Midbrain (tissue), 1 donor: Measurements from ENCODE around the gene NELFB.

Experiments
- DNase-seq: peaks from one replicate; lab custom pipeline; 2025; lab: John Stamatoyannopoulos, UW

The NELFB gene

DNA sequence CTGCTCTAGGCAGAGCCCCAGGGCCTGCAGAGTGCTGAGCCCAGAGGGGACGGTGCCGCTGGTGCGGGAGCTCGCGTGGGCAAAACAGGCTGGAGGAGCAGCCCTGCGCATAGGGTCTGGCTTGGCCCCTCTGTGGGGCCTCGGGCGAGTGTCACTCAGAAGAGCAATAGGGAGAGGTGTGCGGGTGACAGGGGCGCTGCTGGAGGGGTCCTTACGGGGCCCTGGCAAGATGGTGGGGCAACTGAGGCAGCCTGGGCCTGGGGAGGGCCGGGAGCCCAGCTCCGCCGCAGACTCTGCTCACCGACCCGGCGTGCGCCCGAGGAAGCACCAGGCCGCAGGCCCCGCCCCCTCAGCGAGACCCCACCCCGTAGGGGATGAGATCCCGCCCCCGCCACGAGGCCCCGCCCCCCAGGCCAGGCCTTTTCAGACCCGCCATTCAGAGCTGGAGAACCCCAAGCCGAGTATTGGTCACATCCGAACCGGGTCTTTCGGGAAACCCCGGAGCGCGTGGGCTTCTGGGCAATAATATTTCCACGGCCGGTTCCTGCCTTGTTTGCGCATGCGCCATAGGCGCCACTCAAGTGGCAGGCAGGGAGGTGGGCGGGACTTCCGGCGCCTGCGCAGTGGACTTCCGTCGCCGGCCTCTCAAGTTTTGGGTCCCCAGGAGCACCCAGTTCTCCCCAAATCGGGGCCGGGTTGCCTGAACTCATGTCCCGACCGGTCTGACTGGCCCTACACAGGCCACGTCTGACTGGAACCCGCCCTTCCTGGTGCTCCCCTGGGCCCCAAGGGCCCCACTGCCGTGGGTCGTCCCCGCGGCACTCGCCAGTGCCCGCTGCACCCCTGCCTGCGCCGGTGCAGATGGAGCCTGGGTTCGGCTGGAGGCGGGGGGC is 31.8 kb upstream of the NELFB start:
- DNase-seq, result peak; percentile 97

DNA sequence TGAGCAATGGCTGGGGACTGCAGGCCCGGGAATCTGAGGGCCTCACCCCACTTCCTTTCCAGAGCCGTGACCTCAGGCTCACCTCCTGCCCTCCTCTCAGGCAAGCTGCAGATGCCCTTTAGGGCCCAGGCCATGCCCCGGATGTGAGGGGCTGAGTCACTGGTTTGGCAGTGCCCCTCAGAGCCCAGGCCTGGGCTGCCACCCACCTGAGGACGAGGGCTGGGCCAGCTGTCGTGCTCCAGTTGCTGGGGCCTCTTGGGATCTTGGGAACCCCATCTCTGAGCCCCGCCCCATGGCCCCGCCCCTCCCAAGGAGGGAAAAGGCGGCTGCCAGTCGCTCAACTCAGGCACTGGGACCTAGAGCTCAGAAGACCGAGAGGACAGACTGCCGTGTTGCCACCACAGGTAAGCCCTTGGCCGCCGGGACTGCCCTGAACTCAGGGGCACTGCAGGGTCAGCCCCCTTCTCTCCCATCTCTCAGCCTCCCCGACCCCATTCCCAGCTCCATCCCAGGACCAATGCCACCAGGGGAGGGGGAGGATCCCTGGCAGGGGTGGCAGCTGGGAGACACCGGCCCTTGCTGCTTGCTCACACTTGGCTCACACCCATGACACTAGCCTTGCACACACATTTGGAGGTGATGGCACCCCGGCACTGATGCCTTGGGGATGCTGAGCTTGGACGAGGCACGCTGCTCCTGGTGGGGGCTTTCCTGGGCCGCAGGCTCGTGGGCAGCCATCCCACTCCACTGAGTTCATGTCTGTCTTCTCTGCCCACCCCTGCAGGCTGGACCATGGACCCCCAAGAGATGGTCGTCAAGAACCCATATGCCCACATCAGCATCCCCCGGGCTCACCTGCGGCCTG is 30.1 kb upstream of the NELFB start, which contains the start of gene CYSRT1:
TSS of gene CYSRT1 (plus strand) at position 345 of the 865 bp plus-strand sequence. CDS start at position 793, 448 bp downstream.
- DNase-seq, result no peak

DNA sequence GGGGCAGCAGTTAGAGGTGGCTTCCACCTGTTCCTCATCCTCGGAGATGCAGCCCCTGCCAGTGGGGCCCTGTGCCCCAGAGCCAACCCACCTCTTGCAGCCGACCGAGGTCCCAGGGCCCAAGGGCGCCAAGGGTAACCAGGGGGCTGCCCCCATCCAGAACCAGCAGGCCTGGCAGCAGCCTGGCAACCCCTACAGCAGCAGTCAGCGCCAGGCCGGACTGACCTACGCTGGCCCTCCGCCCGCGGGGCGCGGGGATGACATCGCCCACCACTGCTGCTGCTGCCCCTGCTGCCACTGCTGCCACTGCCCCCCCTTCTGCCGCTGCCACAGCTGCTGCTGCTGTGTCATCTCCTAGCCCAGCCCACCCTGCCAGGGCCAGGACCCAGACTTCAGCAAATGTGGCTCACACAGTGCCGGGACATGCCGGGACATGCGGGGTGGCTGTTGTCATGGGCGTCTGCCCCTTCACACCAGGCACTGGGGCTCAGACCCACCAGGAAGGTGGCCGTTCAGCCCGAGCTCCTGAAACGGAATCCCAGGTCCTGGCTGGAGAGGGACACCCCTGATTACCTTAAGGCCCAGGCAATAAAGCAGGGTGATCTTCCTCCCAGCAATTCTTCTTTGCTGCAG is 29.3 kb upstream of the NELFB start:
- DNase-seq, result no peak

DNA sequence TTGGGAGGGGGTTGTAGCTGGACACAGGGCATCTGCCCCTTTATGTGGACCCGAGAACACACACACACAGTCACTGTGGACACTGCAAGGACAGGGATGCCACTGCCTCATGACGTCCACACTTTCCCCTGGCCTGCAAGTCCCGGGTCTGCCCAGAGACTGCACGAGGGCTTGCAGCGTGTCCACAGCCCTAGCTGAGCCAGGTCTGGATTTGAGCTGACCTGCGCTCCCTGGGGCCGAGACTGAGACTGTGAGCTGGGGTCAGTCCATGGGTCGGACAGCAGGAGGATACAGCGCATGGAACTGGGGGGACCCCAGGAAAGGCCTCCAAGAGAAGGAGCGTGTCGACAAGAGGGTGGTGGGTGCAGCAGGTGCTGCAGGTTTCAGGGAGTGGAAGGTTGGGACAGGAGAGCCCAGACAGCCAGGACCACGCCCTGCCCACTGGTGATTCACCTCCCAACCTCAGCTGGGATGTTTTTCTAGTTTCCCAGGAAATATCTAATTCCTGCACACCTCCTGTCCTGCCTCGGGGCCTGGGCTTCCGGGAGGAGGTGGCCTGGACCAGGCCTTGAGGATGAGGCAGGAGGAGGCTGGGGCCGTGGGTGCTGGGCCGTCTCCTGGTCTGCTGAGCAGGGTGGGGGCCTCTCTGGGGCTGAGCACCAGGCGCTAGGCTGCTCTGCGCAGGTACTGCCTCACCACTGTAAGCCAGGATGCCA is 28.6 kb upstream of the NELFB start:
- no peak for DNase-seq

DNA sequence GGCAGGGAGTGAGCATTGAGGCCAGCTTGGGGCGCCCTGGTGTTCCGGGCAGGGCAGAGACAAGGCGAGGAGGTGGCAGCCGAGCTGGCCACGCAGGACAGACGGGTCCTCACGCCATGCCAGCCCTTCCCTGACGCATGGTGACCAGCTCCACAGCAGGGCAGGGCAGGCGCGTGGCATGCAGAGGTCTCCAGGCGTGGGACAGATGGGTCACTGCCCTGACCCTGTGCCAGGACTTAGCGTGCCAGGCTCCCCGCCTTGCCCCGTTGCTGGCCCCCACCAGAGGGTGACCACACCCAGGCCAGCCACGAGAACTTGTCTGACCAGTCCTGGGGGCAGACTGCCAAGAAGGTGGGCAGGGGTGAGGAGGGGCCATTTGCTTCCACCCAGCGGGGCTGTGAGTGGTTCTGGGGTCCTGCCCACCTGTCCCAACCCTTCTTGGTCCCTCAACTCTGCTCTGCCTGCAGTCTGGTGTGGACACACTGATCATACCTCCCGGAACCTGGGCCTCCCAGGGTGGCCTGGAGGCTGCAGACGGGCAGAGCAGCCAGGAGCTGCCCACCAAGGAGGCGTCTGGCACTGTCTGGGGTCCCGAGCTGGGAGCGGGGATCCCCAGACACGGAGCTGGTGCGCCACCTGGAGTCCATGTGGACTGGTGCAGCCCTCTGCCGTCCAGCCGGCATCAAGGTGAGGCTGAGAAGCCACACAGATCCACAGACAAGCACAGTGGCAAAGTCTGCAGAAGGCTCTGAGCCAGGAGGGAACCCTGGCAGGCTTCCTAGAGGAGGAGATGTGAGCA is 27.9 kb upstream of the NELFB start, which contains the start of gene RNF224:
TSS of gene RNF224 (plus strand) at position 449 of the 799 bp plus-strand sequence. CDS start 834 bp downstream, outside the sequence.
- peak; percentile 62 for DNase-seq

DNA sequence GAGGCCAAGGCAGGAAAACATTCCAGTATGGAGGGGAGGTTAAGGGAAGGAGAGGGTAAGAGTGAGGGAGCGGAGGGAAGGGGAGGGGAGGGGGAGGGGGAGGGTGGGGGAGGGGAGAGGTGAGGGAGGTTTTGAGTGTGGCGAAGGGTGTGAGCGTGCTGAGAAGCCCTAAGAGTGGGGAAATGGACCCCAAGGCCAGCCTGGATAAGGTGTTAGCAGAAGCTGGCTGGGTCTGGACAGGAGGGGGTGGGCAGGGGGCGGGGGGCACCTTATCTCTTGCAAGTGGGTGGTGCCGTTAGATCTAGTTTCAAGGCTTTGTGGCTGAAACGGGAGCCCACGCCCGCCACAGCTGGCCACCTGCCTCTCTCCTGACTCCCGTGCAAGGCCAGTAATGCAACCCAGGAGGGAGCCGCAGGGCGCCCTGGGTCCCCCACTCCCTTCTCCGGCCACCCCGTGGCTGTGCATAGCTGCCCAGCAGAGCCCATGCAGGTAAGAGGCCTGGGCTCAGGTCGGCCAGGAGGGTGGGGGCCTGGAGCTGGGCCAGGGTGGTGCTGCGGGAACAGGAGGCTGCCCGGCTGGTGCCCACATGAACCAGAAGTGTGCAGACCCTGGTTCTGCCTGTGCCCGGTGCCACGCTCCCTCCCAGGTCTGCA is 27.1 kb upstream of the NELFB start:
- DNase-seq, result no peak

DNA sequence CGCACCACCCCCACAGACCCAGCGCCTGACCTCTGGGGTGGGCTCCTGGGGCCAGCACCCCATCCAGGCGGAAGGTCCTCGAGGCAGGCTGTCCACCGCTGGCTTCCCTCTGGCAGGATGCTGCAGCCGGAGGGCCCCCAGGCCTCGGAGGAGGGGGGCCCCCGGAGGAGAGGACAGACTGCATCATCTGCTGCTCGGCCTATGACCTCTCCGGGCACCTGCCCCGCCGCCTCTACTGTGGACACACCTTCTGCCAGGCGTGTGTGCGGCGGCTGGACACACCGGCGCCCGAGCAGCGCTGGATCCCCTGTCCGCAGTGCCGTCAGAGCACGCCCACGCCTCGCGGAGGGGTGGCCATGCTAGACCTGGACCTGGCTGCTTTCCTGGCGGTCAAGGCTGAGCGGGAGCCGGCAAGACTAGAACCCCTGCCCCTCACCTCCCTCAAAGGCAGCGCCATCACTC is 26.6 kb upstream of the NELFB start:
- DNase-seq, result no peak

DNA sequence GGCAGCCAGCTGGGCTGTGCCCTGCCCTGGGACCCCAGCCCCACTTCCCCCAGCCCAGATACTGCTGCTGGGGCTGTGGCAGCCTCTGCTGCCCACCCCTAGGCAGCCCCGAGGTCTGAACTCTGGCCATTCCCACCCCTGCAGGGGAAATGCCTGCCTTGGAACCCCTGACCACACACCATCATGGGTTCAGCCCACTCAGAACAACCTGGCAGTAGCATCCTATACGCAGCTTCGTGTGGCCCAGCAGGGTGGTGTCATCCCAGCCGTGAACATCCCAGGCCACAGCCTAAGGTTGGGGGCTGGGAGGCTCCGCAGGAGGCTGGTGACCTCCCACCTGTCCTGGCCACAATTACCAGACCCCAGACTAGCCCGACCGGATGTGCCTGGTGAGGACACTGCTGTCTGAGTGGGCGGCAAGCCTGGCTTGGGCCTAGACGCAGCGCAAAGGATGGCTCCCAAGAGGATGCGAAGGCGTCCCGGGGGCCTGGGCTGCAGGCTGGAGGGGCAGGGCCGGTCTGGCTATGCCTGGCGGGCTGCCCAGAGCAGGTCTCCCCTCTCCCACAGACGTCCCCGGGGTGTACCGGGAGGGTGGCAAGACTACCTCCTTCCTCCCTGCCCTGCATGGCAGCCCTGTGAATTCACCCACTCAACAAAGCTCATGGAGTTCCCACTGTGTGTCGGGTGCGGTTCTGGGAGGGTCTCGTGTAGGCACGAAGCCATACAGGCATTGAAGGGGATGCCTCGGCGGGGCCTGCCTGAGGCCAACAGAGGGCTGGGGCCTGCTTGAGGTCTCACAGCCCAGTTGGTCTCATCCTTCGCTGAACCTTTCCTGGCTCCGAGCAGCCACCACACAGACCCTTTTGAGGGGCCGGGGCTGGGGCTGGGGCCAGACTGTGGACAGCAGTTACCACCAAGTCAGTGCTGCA is 25.9 kb upstream of the NELFB start:
- no peak for DNase-seq

DNA sequence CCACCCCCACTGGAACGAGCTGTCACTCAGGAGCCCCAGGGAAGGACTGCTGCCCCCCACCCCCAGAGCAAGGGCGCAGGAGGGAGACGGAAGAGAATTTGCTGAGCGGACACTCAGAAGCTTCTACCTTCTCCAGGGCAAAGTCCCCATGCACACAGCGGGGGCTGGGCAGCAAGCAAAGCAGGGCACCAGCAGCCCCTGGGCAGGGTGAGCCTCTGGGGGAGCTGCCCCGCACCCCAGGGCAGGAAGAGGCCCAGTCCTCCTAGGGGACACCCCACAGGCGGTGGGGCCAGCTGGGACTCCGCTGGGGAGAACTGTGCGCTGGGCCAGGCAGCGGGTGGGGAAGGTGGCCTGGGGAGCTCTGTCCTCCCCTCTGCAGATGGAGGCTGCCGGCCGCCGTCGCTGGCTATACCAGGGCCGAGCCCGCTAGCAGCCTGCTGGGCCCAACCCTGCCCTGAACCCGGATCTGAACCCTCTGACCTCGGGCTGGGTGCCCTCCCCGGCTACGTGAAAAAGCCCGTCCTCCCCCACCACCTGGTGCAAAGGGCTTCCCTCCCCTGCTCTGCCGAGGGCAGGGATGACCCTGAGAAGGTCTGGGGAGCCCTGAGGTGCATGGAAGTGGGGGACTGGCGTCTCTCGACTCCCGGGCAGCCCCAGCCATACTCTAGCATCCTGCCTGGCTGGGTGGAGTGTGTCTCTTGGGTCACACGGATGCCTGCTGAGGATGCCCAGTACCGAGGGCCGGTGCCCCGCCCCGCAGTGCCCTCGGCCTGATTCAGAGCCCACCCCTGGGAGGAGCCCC is 25.0 kb upstream of the NELFB start:
- no peak for DNase-seq

DNA sequence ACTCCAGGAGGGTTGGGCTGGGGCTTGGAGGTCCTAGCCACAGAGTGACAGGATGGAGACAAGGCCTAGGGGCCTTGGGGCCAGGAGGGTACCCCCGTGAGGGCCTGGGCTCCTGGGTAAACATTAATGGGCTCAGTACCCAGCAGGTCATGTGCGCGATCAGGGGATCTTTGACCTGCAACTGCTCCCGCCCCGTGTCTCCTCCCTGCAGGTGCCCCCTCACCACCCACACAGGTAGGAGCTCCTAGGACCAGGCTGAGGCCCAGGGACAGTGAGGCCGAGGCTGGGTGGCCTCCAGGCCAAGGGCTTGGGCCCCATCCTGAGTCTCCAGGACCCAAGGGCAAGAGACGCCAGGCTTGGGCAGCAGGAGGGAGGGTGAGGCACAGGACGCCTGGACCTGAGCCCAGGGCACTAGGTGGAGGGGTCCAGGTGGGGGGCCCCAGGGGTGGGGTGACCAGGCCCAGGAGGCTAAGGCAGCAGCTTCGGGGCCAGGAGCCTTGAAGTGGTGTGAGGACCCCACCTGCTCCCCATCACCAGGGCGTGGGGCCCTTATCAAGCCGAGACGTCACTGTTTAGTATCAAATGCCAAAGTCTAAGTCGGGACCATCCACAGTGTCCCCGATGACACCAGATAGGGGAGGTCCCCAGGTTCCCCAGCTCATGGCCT is 24.3 kb upstream of the NELFB start, which contains the start of gene SLC34A3:
TSS of gene SLC34A3 (plus strand) at position 197 of the 667 bp plus-strand sequence. CDS start 802 bp downstream, outside the sequence.
- DNase-seq, result no peak

DNA sequence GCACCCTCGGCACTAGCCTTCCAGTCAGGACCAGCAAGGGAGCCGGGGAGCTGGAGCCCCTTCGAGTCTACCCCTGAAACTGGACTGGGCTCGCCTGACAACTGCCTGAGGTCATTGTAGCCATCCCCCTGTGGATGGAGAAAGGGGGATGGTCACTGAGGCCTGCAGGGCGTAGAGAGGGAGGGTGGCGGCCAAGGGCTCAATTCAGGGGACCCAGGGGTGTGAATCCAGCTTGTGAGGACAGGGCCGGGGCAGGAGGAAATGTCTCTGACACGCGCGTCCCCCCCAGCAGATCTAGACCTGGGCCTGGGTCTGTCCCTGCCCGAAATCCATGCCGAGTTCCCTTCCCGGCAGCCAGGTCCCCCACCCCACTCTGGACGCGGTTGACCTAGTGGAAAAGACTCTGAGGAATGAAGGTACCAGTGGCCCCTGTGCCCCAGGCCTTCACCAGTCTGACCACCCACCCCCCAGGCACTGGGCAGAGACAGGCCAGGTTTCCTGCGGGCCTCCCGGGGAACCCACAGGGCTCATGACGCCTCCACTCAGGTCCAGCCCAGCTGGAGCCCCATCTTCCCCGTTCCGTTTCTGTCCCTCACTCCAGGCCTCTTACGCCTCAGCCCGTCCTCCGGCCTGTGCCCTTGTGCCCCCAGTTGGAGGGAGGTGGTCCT is 23.6 kb upstream of the NELFB start:
- DNase-seq, result no peak

DNA sequence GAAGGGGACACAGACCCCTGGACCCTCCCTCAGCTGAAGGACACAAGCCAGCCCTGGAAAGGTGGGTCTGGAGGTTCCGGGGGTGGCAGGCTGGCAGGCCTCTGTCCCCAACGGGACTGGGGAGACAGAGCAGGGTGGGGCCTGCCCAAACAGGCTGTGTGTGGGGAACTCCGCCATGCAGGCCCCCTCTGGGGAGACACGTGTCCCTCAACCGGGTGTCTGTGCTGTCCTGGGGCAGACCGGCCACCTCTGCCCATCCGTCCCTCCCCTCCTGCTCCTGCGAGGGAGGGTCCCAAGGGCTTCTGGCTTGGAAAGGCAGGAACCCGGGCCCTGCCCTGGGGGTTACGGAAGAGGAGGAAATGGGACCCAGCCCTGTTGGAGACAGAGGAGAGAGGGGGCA is 23.0 kb upstream of the NELFB start:
- no peak for DNase-seq

DNA sequence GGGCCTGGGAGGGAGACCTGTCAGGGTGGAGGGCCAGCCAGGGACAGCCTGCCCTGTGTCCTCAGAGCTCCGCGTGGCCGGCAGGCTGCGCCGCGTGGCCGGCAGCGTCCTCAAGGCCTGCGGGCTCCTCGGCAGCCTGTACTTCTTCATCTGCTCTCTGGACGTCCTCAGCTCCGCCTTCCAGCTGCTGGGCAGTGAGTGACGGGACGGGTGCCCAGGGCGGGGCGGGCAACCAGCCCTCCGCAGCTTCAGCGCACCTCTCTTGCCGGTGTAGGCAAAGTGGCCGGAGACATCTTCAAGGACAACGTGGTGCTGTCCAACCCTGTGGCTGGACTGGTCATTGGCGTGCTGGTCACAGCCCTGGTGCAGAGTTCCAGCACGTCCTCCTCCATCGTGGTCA is 22.6 kb upstream of the NELFB start:
- no peak for DNase-seq

DNA sequence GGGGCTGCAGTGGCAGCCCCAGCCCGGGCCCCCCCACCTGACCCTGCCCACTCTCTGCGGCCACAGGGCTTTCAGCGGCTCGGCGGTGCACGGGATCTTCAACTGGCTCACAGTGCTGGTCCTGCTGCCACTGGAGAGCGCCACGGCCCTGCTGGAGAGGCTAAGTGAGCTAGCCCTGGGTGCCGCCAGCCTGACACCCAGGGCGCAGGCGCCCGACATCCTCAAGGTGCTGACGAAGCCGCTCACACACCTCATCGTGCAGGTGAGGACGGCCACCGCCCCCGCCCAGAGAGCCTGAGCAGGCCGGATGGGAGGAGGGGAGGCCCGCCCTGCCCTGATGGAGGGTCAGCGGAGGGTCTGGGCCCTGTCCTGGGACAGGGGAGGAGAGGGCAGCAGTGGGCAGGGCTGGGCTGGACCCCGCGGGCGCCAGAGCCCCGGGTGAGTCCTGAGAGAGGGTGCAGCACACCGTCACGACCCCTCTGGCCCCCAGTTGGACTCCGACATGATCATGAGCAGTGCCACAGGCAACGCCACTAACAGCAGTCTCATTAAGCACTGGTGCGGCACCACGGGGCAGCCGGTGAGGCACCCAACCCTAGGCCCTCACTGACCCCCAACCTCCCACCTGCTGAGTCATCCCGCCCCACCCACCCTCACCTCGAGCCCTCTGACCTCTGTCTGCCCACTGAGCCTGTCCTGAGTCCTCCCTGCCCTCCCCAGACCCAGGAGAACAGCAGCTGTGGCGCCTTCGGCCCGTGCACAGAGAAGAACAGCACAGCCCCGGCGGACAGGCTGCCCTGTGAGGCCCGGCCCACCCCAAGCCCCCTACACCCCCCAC is 21.8 kb upstream of the NELFB start:
- no peak for DNase-seq

DNA sequence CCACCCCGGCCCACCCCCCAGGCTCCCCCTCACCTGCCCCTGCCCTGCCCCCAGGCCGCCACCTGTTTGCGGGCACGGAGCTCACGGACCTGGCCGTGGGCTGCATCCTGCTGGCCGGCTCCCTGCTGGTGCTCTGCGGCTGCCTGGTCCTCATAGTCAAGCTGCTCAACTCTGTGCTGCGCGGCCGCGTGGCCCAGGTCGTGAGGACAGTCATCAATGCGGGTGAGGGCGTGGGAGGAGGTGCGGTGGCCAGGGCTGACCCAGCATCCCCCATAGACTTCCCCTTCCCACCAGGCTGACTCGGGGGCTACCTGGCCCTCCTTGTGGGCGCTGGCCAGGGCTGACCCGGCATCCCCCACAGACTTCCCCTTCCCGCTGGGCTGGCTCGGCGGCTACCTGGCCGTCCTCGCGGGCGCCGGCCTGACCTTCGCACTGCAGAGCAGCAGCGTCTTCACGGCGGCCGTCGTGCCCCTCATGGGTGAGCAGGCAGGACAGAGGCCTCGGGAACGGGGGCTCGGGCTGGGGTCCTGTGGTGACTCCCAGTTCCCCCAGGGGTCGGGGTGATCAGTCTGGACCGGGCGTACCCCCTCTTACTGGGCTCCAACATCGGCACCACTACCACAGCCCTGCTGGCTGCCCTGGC is 21.0 kb upstream of the NELFB start:
- no peak for DNase-seq
